SK-N-SH (cell line): Measurements from ENCODE around the gene KCNMB1. TPM values are rescaled to one million over a fixed set of nuclear protein-coding genes. Genes with fewer than 3 reads are reported as not detected.

Experiments used
- CTCF ChIA-PET: fragments of 300-600, 350-600 bp; formaldehyde crosslinking; extraction: SDS; loops from one replicate; lab custom pipeline; 2021; lab: Yijun Ruan, JAX
- POLR2A ChIA-PET: fragments of 350-600 bp; sonication (Branson Sonifier 250); formaldehyde crosslinking; extraction: SDS; loops from one replicate; lab custom pipeline; 2020; ENCODE audit warnings: antibody characterized with exemption, inconsistent platforms; lab: Yijun Ruan, JAX
- DNase-seq: peaks from one replicate; pipeline ENCODE4 v3.0.0; 2012
- H2AFZ ChIP-seq: fragments of 200-600 bp; sonication (generic); 2 replicates; pipeline ENCODE4 v1.8.1; 2016; ENCODE audit warnings: antibody characterized with exemption, mild to moderate bottlenecking, low read depth
- H3F3A ChIP-seq: fragments of 200-600 bp; sonication (generic); replicated peaks from 2 replicates; pipeline ENCODE3; 2016; ENCODE audit warnings: antibody characterized with exemption, mild to moderate bottlenecking; ENCODE audit not compliant: insufficient read depth
- H3K27ac ChIP-seq, 2 experiments: fragments of 200-500 bp in 1 of 2; fragments of 200-600 bp in 1 of 2; sonication (Bioruptor generic) in 1 of 2; sonication (generic), shearing (Covaris generic) in 1 of 2; 2 replicates each; pipeline versions ENCODE4 v1.5.1 to v1.6.1; 2014 to 2016; ENCODE audit warnings: low read depth in 2 of 2, inconsistent platforms in 1 of 2, low read length in 1 of 2, mild to moderate bottlenecking in 1 of 2, mixed read lengths in 1 of 2
- H3K27me3 ChIP-seq: fragments of 200-600 bp; sonication (generic), shearing (Covaris generic); 2 replicates; pipeline ENCODE4 v1.6.1; 2016; ENCODE audit warnings: mixed run types; ENCODE audit not compliant: insufficient read depth
- H3K36me3 ChIP-seq, 2 experiments: fragments of 200-500 bp in 1 of 2; fragments of 200-600 bp in 1 of 2; sonication (Bioruptor generic) in 1 of 2; sonication (generic) in 1 of 2; replicated peaks in 1 of 2; 2 replicates each; pipeline versions ENCODE3 to v1.5.1; 2014 to 2016; ENCODE audit warnings: low read length in 1 of 2, mild to moderate bottlenecking in 1 of 2; ENCODE audit not compliant: insufficient read depth in 2 of 2, control insufficient read depth in 1 of 2
- H3K4me1 ChIP-seq, 2 experiments: fragments of 200-500 bp in 1 of 2; fragments of 200-600 bp in 1 of 2; sonication (Bioruptor generic) in 1 of 2; sonication (generic), shearing (Covaris generic) in 1 of 2; 2 replicates each; pipeline versions ENCODE4 v1.5.1 to v1.6.1; 2014 to 2016; ENCODE audit warnings: low read depth in 1 of 2, low read length in 1 of 2, mixed run types in 1 of 2; ENCODE audit not compliant: insufficient read depth in 2 of 2, control insufficient read depth in 1 of 2
- H3K4me2 ChIP-seq: fragments of 200-600 bp; sonication (generic), shearing (Covaris generic); 2 replicates; pipeline ENCODE4 v1.6.1; 2017; ENCODE audit warnings: mixed run types
- H3K4me3 ChIP-seq, 2 experiments: fragments of 200-500 bp in 1 of 2; fragments of 200-600 bp in 1 of 2; sonication (Bioruptor generic) in 1 of 2; sonication (generic), shearing (Covaris generic) in 1 of 2; 2 replicates each; pipeline versions ENCODE4 v1.5.1 to v1.8.1; 2014 to 2016; ENCODE audit warnings: low read depth in 2 of 2, inconsistent platforms in 1 of 2, low read length in 1 of 2, mild to moderate bottlenecking in 1 of 2, mixed read lengths in 1 of 2, moderate library complexity in 1 of 2
- H3K79me2 ChIP-seq: fragments of 200-600 bp; sonication (generic); 2 replicates; pipeline ENCODE4 v1.8.1; 2017; ENCODE audit warnings: mild to moderate bottlenecking; ENCODE audit not compliant: insufficient read depth
- H3K9ac ChIP-seq: fragments of 200-600 bp; sonication (generic); 2 replicates; pipeline ENCODE4 v1.6.1; 2017; ENCODE audit warnings: mixed run types
- H3K9me2 ChIP-seq: fragments of 200-600 bp; sonication (generic); 2 replicates; pipeline ENCODE4 v1.6.1; 2017; ENCODE audit warnings: mixed run types
- H3K9me3 ChIP-seq: fragments of 200-600 bp; sonication (generic); 2 replicates; pipeline ENCODE4 v1.6.1; 2017; ENCODE audit warnings: mixed run types, mild to moderate bottlenecking, moderate library complexity
- H4K20me1 ChIP-seq: fragments of 200-600 bp; sonication (generic); 2 replicates; pipeline ENCODE4 v1.6.1; 2017; ENCODE audit warnings: mild to moderate bottlenecking, mixed run types; ENCODE audit not compliant: insufficient read depth
- CHD2 ChIP-seq: fragments of 150-350 bp; IDR thresholded peaks from 2 replicates; pipeline ENCODE4 v1.6.1; 2018; ENCODE audit warnings: low read length; ENCODE audit not compliant: partially characterized antibody
- EP300 ChIP-seq, 2 experiments: IDR thresholded peaks; 2 replicates each; pipeline versions ENCODE4 v1.4.0 to v1.6.1; 2012; ENCODE audit warnings: borderline replicate concordance in 1 of 2, low read depth in 1 of 2, low read length in 1 of 2
- FOSL2 ChIP-seq: IDR thresholded peaks from 2 replicates; pipeline ENCODE4 v1.4.0; 2012; ENCODE audit warnings: low read depth, mild to moderate bottlenecking, moderate library complexity, borderline replicate concordance
- FOXJ3 ChIP-seq: sonication (generic); formaldehyde crosslinking; IDR thresholded peaks from 2 replicates; pipeline ENCODE4 v1.5.1; 2020; ENCODE audit warnings: mild to moderate bottlenecking, missing genetic modification reagents
- FOXM1 ChIP-seq: IDR thresholded peaks from 2 replicates; pipeline ENCODE4 v1.4.0; 2012; ENCODE audit warnings: low read depth, mild to moderate bottlenecking
- JUND ChIP-seq: IDR thresholded peaks from 2 replicates; pipeline ENCODE4 v1.4.0; 2012
- MEF2A ChIP-seq: IDR thresholded peaks from 2 replicates; pipeline ENCODE4 v1.4.0; 2012; ENCODE audit warnings: low read depth, borderline replicate concordance
- NFIC ChIP-seq: IDR thresholded peaks from 2 replicates; pipeline ENCODE4 v1.4.0; 2012; ENCODE audit warnings: borderline replicate concordance
- NRF1 ChIP-seq: IDR thresholded peaks from 2 replicates; pipeline ENCODE4 v1.6.1; 2012; ENCODE audit warnings: low read depth, mild to moderate bottlenecking, low read length
- POLR2AphosphoS5 ChIP-seq: IDR thresholded peaks from 2 replicates; pipeline ENCODE4 v1.6.1; 2012; ENCODE audit warnings: low read depth, low read length
- RFX5 ChIP-seq: IDR thresholded peaks from 2 replicates; pipeline ENCODE4 v1.6.1; 2012; ENCODE audit warnings: mild to moderate bottlenecking, improper control_type of control experiment, low read length
- TAF1 ChIP-seq: IDR thresholded peaks from 2 replicates; pipeline ENCODE4 v1.6.1; 2012; ENCODE audit warnings: low read depth, mild to moderate bottlenecking, low read length, moderate library complexity, borderline replicate concordance
- TCF12 ChIP-seq: IDR thresholded peaks from 2 replicates; pipeline ENCODE4 v1.4.0; 2012
- TEAD4 ChIP-seq: IDR thresholded peaks from 2 replicates; pipeline ENCODE4 v1.4.0; 2012; ENCODE audit warnings: mild to moderate bottlenecking, borderline replicate concordance; ENCODE audit not compliant: insufficient read depth
- YY1 ChIP-seq: IDR thresholded peaks from 2 replicates; pipeline ENCODE4 v1.4.0; 2012; ENCODE audit warnings: low read depth, mild to moderate bottlenecking
- WGBS: methylation state at CpG from one replicate; pipeline ENCODE4 v1.1.6; 2017; ENCODE audit warnings: low lambda C conversion rate; 5-methylcytosine and 5-hydroxymethylcytosine counted together
- polyA plus RNA-seq, 3 experiments: library from polyadenylated mRNA; depleted of rRNA; stranded (reverse); fragments of >200 nt; gene quantifications; 2 replicates each; pipeline ENCODE4 v1.2.3, GENCODE V29; 2012
- TF ChIP-seq, protein P1 (sequence below): fragments of 150-350 bp; IDR thresholded peaks from 2 replicates; pipeline ENCODE4 v1.6.1; 2016; ENCODE audit warnings: mild to moderate bottlenecking, low read depth, low read length
- TF ChIP-seq, protein P2 (sequence below): IDR thresholded peaks from 2 replicates; pipeline ENCODE4 v1.6.1; 2012; ENCODE audit warnings: mild to moderate bottlenecking, low read depth, low read length, moderate library complexity
- TF ChIP-seq, protein P3 (sequence below): IDR thresholded peaks from 2 replicates; pipeline ENCODE4 v1.4.0; 2012; ENCODE audit warnings: low read depth
- TF ChIP-seq, protein P4 (sequence below): IDR thresholded peaks from 2 replicates; pipeline ENCODE4 v1.4.0; 2012; ENCODE audit warnings: low read depth, borderline replicate concordance
- TF ChIP-seq, protein P5 (sequence below): IDR thresholded peaks from 2 replicates; pipeline ENCODE4 v1.4.0; 2012; ENCODE audit warnings: low read depth, borderline replicate concordance

KCNMB1 gene
- polyA plus RNA-seq, 1 of the 3 experiments (the other 2 are of a cell fraction), result not detected

DNA sequence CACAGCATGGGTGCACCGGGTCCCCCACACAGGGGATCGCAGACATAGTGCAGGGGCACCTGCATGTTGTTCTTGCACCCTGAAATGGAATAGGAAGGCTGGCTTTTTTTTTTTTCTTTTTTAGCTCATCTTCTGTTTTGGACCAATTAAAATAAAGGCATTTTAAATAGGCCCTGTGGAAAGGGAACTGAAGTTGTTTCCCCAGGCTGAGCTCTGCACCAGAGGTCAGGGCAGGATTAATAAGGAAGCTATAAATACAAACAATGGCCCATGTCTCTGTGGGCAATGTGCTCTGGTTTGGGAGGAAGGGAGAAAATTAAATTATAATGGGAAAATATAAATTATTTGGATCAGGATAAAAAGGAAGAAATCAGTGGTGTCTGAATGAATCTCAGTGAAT, 21.2 kb upstream of the KCNMB1 start:
- H3K9me2 ChIP-seq, result no peaks in the 10 kb centered on the region
- H4K20me1 ChIP-seq, result no peaks in the 10 kb centered on the region
- no peak for DNase-seq
- no peak overlapping the region for H2AFZ ChIP-seq
- POLR2A ChIA-PET, result no interaction called here
- H3K9ac ChIP-seq, result no peak overlapping the region
- H3K79me2 ChIP-seq, result no peaks in the 10 kb centered on the region
- no peaks in the 10 kb centered on the region for H3K27me3 ChIP-seq
- no peak for TF ChIP-seq YY1
- TF ChIP-seq, protein P1, sequence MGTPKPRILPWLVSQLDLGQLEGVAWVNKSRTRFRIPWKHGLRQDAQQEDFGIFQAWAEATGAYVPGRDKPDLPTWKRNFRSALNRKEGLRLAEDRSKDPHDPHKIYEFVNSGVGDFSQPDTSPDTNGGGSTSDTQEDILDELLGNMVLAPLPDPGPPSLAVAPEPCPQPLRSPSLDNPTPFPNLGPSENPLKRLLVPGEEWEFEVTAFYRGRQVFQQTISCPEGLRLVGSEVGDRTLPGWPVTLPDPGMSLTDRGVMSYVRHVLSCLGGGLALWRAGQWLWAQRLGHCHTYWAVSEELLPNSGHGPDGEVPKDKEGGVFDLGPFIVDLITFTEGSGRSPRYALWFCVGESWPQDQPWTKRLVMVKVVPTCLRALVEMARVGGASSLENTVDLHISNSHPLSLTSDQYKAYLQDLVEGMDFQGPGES, result no peak
- no peak for TF ChIP-seq JUND
- TF ChIP-seq EP300 (IDR thresholded peaks at IDR 0.05; ENCODE audit: borderline replicate concordance in 1 of 2, low read depth in 1 of 2, low read length in 1 of 2), result no peak
- TF ChIP-seq TEAD4, result no peak
- TF ChIP-seq, protein P2, sequence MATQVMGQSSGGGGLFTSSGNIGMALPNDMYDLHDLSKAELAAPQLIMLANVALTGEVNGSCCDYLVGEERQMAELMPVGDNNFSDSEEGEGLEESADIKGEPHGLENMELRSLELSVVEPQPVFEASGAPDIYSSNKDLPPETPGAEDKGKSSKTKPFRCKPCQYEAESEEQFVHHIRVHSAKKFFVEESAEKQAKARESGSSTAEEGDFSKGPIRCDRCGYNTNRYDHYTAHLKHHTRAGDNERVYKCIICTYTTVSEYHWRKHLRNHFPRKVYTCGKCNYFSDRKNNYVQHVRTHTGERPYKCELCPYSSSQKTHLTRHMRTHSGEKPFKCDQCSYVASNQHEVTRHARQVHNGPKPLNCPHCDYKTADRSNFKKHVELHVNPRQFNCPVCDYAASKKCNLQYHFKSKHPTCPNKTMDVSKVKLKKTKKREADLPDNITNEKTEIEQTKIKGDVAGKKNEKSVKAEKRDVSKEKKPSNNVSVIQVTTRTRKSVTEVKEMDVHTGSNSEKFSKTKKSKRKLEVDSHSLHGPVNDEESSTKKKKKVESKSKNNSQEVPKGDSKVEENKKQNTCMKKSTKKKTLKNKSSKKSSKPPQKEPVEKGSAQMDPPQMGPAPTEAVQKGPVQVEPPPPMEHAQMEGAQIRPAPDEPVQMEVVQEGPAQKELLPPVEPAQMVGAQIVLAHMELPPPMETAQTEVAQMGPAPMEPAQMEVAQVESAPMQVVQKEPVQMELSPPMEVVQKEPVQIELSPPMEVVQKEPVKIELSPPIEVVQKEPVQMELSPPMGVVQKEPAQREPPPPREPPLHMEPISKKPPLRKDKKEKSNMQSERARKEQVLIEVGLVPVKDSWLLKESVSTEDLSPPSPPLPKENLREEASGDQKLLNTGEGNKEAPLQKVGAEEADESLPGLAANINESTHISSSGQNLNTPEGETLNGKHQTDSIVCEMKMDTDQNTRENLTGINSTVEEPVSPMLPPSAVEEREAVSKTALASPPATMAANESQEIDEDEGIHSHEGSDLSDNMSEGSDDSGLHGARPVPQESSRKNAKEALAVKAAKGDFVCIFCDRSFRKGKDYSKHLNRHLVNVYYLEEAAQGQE, result no peak
- TF ChIP-seq CHD2, result no peak
- no peak for TF ChIP-seq TCF12
- TF ChIP-seq NRF1, result no peak
- TF ChIP-seq NFIC, result no peak
- TF ChIP-seq TAF1, result no peak
- TF ChIP-seq POLR2AphosphoS5, result no peak
- TF ChIP-seq, protein P3, sequence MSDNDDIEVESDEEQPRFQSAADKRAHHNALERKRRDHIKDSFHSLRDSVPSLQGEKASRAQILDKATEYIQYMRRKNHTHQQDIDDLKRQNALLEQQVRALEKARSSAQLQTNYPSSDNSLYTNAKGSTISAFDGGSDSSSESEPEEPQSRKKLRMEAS, result no peak
- no peak for TF ChIP-seq FOSL2
- no peak for TF ChIP-seq FOXJ3
- TF ChIP-seq, protein P4, sequence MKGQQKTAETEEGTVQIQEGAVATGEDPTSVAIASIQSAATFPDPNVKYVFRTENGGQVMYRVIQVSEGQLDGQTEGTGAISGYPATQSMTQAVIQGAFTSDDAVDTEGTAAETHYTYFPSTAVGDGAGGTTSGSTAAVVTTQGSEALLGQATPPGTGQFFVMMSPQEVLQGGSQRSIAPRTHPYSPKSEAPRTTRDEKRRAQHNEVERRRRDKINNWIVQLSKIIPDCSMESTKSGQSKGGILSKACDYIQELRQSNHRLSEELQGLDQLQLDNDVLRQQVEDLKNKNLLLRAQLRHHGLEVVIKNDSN, result no peak
- no peak for TF ChIP-seq RFX5
- no peak for TF ChIP-seq MEF2A
- TF ChIP-seq FOXM1, result no peak
- TF ChIP-seq, protein P5, sequence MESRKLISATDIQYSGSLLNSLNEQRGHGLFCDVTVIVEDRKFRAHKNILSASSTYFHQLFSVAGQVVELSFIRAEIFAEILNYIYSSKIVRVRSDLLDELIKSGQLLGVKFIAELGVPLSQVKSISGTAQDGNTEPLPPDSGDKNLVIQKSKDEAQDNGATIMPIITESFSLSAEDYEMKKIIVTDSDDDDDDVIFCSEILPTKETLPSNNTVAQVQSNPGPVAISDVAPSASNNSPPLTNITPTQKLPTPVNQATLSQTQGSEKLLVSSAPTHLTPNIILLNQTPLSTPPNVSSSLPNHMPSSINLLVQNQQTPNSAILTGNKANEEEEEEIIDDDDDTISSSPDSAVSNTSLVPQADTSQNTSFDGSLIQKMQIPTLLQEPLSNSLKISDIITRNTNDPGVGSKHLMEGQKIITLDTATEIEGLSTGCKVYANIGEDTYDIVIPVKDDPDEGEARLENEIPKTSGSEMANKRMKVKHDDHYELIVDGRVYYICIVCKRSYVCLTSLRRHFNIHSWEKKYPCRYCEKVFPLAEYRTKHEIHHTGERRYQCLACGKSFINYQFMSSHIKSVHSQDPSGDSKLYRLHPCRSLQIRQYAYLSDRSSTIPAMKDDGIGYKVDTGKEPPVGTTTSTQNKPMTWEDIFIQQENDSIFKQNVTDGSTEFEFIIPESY, result no peak
- no peak overlapping the region for H3K4me2 ChIP-seq
- 57% methylated on average over 1 of the region's 2 CpGs for WGBS
- no peak overlapping the region for H3K4me3 ChIP-seq
- H3K9me3 ChIP-seq, result no peaks in the 10 kb centered on the region
- H3K27ac ChIP-seq, result no peak overlapping the region
- no peaks in the 10 kb centered on the region for H3K36me3 ChIP-seq
- H3K4me1 ChIP-seq, result peaks cover 0 to 11% of the 10 kb centered on the region in 2 experiments; a peak in 1 of 4 replicates
- CTCF ChIA-PET, result interaction anchor here (0.6 to 1.6 kb wide), 4 partner anchors 9 to 31 kb away, joined by 3 to 5 read pairs (median 4); no protein-coding TSS in a partner anchor
- no peaks in the 10 kb centered on the region for H3F3A ChIP-seq
